COLO829 (cell line): Measurements from ENCODE around the gene IQUB.
A peak's percentile ranks its signal among the peaks of the same experiment; 100 is the strongest.
"Not testable (repeated sequence)": the region's sequence is repeated elsewhere in the genome, so short reads cannot be mapped to it uniquely, and the experiment has no call there.

ENCODE experiments used
- DNase-seq: peaks from one replicate; pipeline ENCODE4 v3.0.0; 2012; ENCODE audit warnings: low spot score

Gene IQUB

DNA sequence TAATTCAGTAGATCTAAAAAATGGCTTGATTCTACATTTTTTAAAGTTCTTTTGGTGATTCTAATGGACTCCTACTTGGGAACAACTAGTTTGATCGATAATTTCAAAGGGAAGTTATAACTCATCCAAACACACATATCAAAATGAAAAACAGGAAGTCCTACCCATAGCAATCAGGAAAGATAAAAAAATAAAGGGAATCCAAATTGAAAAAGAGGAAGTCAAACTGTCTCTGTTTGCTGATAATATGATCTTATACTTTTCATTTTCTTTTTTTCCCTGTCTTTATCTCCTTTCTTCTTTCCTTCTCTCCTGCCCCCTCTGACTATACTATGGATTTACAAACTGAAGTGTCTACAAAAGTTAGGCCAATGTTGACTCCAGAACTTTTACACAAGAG lies 118.8 kb downstream of the IQUB start:
- no peak for DNase-seq

DNA sequence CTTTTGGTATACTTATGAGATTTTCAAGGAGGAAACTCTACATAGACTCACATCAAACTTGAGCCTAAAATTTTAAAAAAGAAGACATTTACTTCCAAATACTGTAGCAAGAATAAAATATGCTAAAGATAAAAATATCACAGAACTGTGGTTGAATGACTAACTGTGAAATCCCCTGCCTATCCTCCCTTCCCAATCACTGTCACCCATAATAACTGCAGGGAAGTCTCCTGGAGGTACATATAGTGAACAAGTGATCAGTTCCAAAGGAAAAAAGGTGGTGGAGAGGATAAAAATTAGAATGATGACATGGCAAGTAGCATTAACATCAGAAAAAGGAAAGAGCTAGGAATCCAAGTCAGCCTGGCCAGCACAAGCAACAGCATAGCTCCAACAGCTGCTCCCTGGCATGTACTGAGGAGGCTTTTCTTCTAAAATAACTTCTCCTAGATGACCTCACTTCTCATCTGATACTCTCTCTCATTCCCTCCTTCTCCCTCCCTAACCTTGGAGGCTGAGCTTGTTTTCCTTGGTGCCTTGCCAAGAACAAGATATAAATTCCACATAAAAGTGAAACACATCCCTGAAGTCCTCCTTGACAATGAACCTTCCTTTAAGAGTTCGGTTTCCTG lies 124.0 kb downstream of the IQUB start:
- peak; percentile 81 for DNase-seq

DNA sequence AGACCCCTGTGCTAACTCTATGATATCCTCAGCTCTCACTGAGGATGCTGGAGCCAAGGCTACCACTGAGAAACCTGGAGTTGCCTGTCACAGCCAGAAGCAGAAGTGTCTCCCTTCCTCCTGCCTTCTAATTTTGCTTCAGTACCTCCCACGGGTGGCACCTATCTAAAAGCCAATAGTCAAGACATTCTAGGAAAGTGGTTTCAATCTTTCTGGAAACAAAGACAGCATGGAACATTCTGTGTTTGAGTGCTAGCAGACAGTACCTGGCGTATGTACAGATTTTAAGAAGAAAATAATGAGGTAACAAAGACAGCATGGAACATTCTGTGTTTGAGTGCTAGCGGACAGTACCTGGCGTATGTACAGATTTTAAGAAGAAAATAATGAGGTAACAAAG lies 126.4 kb downstream of the IQUB start:
- DNase-seq, result not testable (repeated sequence)
